ENCODE data around the gene RAPGEF4.

RAPGEF4 gene

GRCh38 chr2:173090276-173090877 is 354.7 kb downstream of the RAPGEF4 start:
- TF ChIP-seq POLR2AphosphoS5 (IDR thresholded peaks at IDR 0.05; ENCODE audit: low read depth, low read length) (no peak), FOXP2 (optimal IDR thresholded peaks at IDR 0.05; ENCODE audit: borderline replicate concordance, extremely low read depth, extremely low read length, insufficient read depth) (no peak), SIN3A (IDR thresholded peaks at IDR 0.05; ENCODE audit: borderline replicate concordance, insufficient read depth, low read length) (no peak), TAF1 (IDR thresholded peaks at IDR 0.05; ENCODE audit: borderline replicate concordance, insufficient read depth, low read length) (no peak)
- TF ChIP-seq, protein P1, sequence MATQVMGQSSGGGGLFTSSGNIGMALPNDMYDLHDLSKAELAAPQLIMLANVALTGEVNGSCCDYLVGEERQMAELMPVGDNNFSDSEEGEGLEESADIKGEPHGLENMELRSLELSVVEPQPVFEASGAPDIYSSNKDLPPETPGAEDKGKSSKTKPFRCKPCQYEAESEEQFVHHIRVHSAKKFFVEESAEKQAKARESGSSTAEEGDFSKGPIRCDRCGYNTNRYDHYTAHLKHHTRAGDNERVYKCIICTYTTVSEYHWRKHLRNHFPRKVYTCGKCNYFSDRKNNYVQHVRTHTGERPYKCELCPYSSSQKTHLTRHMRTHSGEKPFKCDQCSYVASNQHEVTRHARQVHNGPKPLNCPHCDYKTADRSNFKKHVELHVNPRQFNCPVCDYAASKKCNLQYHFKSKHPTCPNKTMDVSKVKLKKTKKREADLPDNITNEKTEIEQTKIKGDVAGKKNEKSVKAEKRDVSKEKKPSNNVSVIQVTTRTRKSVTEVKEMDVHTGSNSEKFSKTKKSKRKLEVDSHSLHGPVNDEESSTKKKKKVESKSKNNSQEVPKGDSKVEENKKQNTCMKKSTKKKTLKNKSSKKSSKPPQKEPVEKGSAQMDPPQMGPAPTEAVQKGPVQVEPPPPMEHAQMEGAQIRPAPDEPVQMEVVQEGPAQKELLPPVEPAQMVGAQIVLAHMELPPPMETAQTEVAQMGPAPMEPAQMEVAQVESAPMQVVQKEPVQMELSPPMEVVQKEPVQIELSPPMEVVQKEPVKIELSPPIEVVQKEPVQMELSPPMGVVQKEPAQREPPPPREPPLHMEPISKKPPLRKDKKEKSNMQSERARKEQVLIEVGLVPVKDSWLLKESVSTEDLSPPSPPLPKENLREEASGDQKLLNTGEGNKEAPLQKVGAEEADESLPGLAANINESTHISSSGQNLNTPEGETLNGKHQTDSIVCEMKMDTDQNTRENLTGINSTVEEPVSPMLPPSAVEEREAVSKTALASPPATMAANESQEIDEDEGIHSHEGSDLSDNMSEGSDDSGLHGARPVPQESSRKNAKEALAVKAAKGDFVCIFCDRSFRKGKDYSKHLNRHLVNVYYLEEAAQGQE (IDR thresholded peaks at IDR 0.05; ENCODE audit: insufficient read depth in 1 of 2, low read depth in 2 of 2, low read length in 2 of 2), result no peak

DNA sequence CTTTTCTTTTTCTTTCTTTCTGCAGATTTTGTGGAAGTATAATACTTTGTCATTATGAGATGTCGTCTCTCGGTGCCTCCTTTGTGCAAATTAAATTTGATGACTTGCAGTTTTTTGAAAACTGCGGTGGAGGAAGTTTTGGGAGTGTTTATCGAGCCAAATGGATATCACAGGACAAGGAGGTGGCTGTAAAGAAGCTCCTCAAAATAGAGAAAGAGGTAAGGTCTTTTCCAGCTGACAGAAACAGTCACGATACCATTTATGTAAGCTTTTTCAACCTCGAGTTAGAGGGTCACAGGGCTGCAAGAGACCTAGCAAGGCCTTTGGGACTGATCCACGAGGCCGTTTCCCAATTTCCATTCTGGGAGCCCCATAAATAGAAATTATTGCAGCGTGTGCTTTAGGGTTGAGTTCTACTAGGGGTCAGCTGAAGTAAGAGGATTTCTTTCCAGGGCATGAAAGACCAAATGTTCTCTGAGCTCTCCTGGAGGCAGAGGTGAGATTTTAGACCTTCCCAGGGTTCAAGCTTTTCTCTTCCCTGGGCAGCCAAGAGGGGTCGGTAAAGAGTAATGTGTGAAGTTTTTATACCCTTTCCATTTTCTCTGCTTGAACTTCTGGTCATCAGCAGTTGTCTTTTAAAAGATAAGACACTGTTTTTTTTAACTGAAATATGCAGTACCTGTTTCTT is 355.5 kb downstream of the RAPGEF4 start:
- TF ChIP-seq POLR2AphosphoS5 (IDR thresholded peaks at IDR 0.05; ENCODE audit: low read depth, low read length) (no peak), FOXP2 (optimal IDR thresholded peaks at IDR 0.05; ENCODE audit: borderline replicate concordance, extremely low read depth, extremely low read length, insufficient read depth) (no peak)
- TF ChIP-seq, protein P1 (IDR thresholded peaks at IDR 0.05; ENCODE audit: insufficient read depth in 1 of 2, low read depth in 2 of 2, low read length in 2 of 2), result no peak

GRCh38 chr2:173091910-173092309 is 356.3 kb downstream of the RAPGEF4 start:
- no peak for TF ChIP-seq POLR2AphosphoS5 (IDR thresholded peaks at IDR 0.05; ENCODE audit: low read depth, low read length)
- no peak for TF ChIP-seq SIN3A (IDR thresholded peaks at IDR 0.05; ENCODE audit: borderline replicate concordance, insufficient read depth, low read length)
- no peak for TF ChIP-seq TAF1 (IDR thresholded peaks at IDR 0.05; ENCODE audit: borderline replicate concordance, insufficient read depth, low read length)
- TF ChIP-seq, protein P1 (IDR thresholded peaks at IDR 0.05; ENCODE audit: insufficient read depth in 1 of 2, low read depth in 2 of 2, low read length in 2 of 2), result no peak
- TF ChIP-seq FOXP2 (optimal IDR thresholded peaks at IDR 0.05; ENCODE audit: borderline replicate concordance, extremely low read depth, extremely low read length, insufficient read depth), result no peak

- TF ChIP-seq TAF1 (IDR thresholded peaks at IDR 0.05; ENCODE audit: borderline replicate concordance, insufficient read depth, low read length) (no peak), POLR2AphosphoS5 (IDR thresholded peaks at IDR 0.05; ENCODE audit: low read depth, low read length) (no peak), FOXP2 (optimal IDR thresholded peaks at IDR 0.05; ENCODE audit: borderline replicate concordance, extremely low read depth, extremely low read length, insufficient read depth) (no peak), SIN3A (IDR thresholded peaks at IDR 0.05; ENCODE audit: borderline replicate concordance, insufficient read depth, low read length) (no peak)
- TF ChIP-seq, protein P1 (IDR thresholded peaks at IDR 0.05; ENCODE audit: insufficient read depth in 1 of 2, low read depth in 2 of 2, low read length in 2 of 2), result no peak
These were observed 357.3 kb downstream of the RAPGEF4 start for GRCh38 chr2:173092844-173093402.
